Liver (tissue), 3 donors: Measurements from ENCODE around the gene PPT1.

ENCODE experiments used
- EGR1 ChIP-seq, 2 donors: IDR thresholded peaks; 2 replicates each; pipeline ENCODE4 v1.6.1; 2016 to 2018; ENCODE audit warnings: antibody characterized with exemption in 2 of 2, low read depth in 2 of 2
- RAD21 ChIP-seq, 2 donors: IDR thresholded peaks; 2 replicates each; pipeline ENCODE4 v1.6.1; 2016; ENCODE audit warnings: antibody characterized with exemption in 2 of 2, mild to moderate bottlenecking in 2 of 2
- TF ChIP-seq, protein P1 (sequence below): fragments of 150-350 bp; IDR thresholded peaks from 2 replicates; pipeline ENCODE4 v1.5.1; 2017; ENCODE audit warnings: improper control_type of control experiment, low read depth, low read length; ENCODE audit not compliant: missing input control
- TF ChIP-seq, protein P2 (sequence below): IDR thresholded peaks from 2 replicates; pipeline ENCODE4 v1.6.1; 2016; ENCODE audit warnings: antibody characterized with exemption, mild to moderate bottlenecking
- donor health status: healthy.
- donor health status: healthy.

DNA sequence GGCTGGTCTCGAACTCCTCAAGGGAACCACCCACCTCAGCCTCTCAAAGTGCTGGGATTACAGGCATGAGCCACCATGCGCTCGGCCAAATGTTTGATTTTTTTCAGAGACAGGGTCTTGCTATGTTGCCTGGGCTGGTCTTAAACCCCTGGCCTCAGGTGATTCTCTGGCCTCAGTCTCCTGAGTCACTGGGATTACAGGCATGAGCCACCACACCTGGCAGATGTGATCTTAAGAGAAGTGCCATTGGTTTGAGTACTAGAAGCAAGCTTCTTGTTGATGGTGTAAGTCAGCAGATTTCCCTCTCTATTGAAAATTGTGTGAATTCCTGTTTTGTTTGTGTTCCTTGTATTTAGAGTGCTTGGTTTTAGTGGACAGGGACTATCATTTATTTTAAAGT, 51.3 kb downstream of the PPT1 start:
- TF ChIP-seq, protein P1, sequence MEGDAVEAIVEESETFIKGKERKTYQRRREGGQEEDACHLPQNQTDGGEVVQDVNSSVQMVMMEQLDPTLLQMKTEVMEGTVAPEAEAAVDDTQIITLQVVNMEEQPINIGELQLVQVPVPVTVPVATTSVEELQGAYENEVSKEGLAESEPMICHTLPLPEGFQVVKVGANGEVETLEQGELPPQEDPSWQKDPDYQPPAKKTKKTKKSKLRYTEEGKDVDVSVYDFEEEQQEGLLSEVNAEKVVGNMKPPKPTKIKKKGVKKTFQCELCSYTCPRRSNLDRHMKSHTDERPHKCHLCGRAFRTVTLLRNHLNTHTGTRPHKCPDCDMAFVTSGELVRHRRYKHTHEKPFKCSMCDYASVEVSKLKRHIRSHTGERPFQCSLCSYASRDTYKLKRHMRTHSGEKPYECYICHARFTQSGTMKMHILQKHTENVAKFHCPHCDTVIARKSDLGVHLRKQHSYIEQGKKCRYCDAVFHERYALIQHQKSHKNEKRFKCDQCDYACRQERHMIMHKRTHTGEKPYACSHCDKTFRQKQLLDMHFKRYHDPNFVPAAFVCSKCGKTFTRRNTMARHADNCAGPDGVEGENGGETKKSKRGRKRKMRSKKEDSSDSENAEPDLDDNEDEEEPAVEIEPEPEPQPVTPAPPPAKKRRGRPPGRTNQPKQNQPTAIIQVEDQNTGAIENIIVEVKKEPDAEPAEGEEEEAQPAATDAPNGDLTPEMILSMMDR: no peak
- TF ChIP-seq RAD21 (IDR thresholded peaks at IDR 0.05) (no peak), EGR1 (IDR thresholded peaks at IDR 0.05; ENCODE audit: low read depth in 2 of 2) (no peak)
- TF ChIP-seq, protein P2, sequence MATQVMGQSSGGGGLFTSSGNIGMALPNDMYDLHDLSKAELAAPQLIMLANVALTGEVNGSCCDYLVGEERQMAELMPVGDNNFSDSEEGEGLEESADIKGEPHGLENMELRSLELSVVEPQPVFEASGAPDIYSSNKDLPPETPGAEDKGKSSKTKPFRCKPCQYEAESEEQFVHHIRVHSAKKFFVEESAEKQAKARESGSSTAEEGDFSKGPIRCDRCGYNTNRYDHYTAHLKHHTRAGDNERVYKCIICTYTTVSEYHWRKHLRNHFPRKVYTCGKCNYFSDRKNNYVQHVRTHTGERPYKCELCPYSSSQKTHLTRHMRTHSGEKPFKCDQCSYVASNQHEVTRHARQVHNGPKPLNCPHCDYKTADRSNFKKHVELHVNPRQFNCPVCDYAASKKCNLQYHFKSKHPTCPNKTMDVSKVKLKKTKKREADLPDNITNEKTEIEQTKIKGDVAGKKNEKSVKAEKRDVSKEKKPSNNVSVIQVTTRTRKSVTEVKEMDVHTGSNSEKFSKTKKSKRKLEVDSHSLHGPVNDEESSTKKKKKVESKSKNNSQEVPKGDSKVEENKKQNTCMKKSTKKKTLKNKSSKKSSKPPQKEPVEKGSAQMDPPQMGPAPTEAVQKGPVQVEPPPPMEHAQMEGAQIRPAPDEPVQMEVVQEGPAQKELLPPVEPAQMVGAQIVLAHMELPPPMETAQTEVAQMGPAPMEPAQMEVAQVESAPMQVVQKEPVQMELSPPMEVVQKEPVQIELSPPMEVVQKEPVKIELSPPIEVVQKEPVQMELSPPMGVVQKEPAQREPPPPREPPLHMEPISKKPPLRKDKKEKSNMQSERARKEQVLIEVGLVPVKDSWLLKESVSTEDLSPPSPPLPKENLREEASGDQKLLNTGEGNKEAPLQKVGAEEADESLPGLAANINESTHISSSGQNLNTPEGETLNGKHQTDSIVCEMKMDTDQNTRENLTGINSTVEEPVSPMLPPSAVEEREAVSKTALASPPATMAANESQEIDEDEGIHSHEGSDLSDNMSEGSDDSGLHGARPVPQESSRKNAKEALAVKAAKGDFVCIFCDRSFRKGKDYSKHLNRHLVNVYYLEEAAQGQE: no peak
